ENCODE results near the gene KRI1.

Gene KRI1

GRCh38 chr19:10568062-10568825 is 2.4 kb upstream of the KRI1 start:
- DNase-seq: no peak
- TF ChIP-seq CTCF (IDR thresholded peaks at IDR 0.05; ENCODE audit: low read depth, low read length): no peak

GRCh38 chr19:10567656-10568055 is 1.8 kb upstream of the KRI1 start:
- TF ChIP-seq CTCF (IDR thresholded peaks at IDR 0.05; ENCODE audit: low read depth, low read length): no peak
- no peaks in the 10 kb centered on the region for H3K27me3 ChIP-seq
- H3K4me1 ChIP-seq: peaks cover 5% of the 10 kb centered on the region
- peak overlapping the region; percentile 63 for H3K4me3 ChIP-seq (ENCODE audit: low read depth, low read length)
- no peaks in the 10 kb centered on the region for H3K9me3 ChIP-seq
- peaks cover 6% of the 10 kb centered on the region for H3K36me3 ChIP-seq
- no peak for DNase-seq

More at GRCh38 chr19:10568062-10568825, 2.4 kb upstream of the KRI1 start:
- Histone ChIP-seq H3K36me3 (peaks cover 5% of the 10 kb centered on the region; the same call in 1 of the 2 replicates), H3K4me3 (ENCODE audit: low read depth, low read length) (peak overlapping the region; percentile 63), H3K4me1 (peaks cover 5% of the 10 kb centered on the region), H3K27me3 (no peaks in the 10 kb centered on the region), H3K9me3 (no peaks in the 10 kb centered on the region)

GRCh38 chr19:10566658-10567410 is 1.0 kb upstream of the KRI1 start:
- DNase-seq: no peak
- H3K4me1 ChIP-seq: peaks cover 5% of the 10 kb centered on the region
- H3K9me3 ChIP-seq: no peaks in the 10 kb centered on the region
- no peak overlapping the region for H3K4me3 ChIP-seq (ENCODE audit: low read depth, low read length)
- peaks cover 6% of the 10 kb centered on the region for H3K36me3 ChIP-seq
- H3K27me3 ChIP-seq: no peaks in the 10 kb centered on the region
- TF ChIP-seq CTCF (IDR thresholded peaks at IDR 0.05; ENCODE audit: low read depth, low read length): no peak

GRCh38 chr19:10566408-10566657 is 523 bp upstream of the KRI1 start:
- DNase-seq: no peak
- H3K36me3 ChIP-seq: peaks cover 6% of the 10 kb centered on the region
- no peaks in the 10 kb centered on the region for H3K27me3 ChIP-seq
- no peak for TF ChIP-seq CTCF (IDR thresholded peaks at IDR 0.05; ENCODE audit: low read depth, low read length)
- no peaks in the 10 kb centered on the region for H3K9me3 ChIP-seq
- peaks cover 5% of the 10 kb centered on the region for H3K4me1 ChIP-seq
- peak overlapping the region; percentile 72 for H3K4me3 ChIP-seq (ENCODE audit: low read depth, low read length)

- peak overlapping the region; percentile 72 for H3K4me3 ChIP-seq (ENCODE audit: low read depth, low read length)
- TF ChIP-seq CTCF (IDR thresholded peaks at IDR 0.05; ENCODE audit: low read depth, low read length): peak; percentile 28; the same call in 1 of the 2 replicates
- peak; percentile 63 for DNase-seq
- H3K27me3 ChIP-seq: no peaks in the 10 kb centered on the region
- peaks cover 18% of the 10 kb centered on the region for H3K36me3 ChIP-seq
- H3K9me3 ChIP-seq: no peaks in the 10 kb centered on the region
- peaks cover 5% of the 10 kb centered on the region for H3K4me1 ChIP-seq
Measured at GRCh38 chr19:10565028-10565566, 713 bp downstream of the KRI1 start.

- no peak for TF ChIP-seq CTCF (IDR thresholded peaks at IDR 0.05; ENCODE audit: low read depth, low read length)
- Histone ChIP-seq H3K9me3 (no peaks in the 10 kb centered on the region), H3K27me3 (no peaks in the 10 kb centered on the region), H3K4me3 (ENCODE audit: low read depth, low read length) (no peak overlapping the region), H3K4me1 (peaks cover 5% of the 10 kb centered on the region), H3K36me3 (peaks cover 38% of the 10 kb centered on the region)
- DNase-seq: no peak
Measured at GRCh38 chr19:10562609-10563008, 3.2 kb downstream of the KRI1 start.
